K562 (cell line): ENCODE data around the gene ZNF668. TPM values are rescaled to one million over a fixed set of nuclear protein-coding genes. Genes with fewer than 3 reads are reported as not detected.

ENCODE experiments used
- DIDO1 ChIP-seq: fragments of 450-650 bp; IDR thresholded peaks from 2 replicates; pipeline ENCODE4 v1.6.1; 2016; ENCODE audit warnings: low read depth, missing biosample characterization, missing genetic modification characterization
- ESRRA ChIP-seq: fragments of 450-650 bp; IDR thresholded peaks from 2 replicates; pipeline ENCODE4 v1.6.1; 2014; ENCODE audit warnings: low read depth, mild to moderate bottlenecking, moderate library complexity, borderline replicate concordance
- GABPB2 ChIP-seq: fragments of 250-450 bp; sonication (Bioruptor Pico); conservative IDR thresholded peaks from 2 replicates; pipeline ENCODE4 v1.5.1; 2021; ENCODE audit warnings: mild to moderate bottlenecking
- KDM4B ChIP-seq, 2 experiments: fragments of 450-650 bp in 1 of 2; sonication (generic) in 1 of 2; IDR thresholded peaks; 2 replicates each; pipeline ENCODE4 v1.6.1; 2016 to 2017; ENCODE audit warnings: borderline replicate concordance in 2 of 2, antibody characterized with exemption in 1 of 2, low read depth in 1 of 2, mild to moderate bottlenecking in 1 of 2
- MCM2 ChIP-seq: fragments of 450-650 bp; IDR thresholded peaks from 2 replicates; pipeline ENCODE4 v1.6.1; 2017; ENCODE audit warnings: low read depth, mild to moderate bottlenecking
- PCBP1 ChIP-seq: fragments of 200-400 bp; formaldehyde crosslinking; IDR thresholded peaks from 2 replicates; pipeline ENCODE4 v1.6.1; 2018; ENCODE audit warnings: mild to moderate bottlenecking, low read depth, low read length; ENCODE audit not compliant: poor library complexity, severe bottlenecking
- RFX1 ChIP-seq: fragments of 450-650 bp; IDR thresholded peaks from 2 replicates; pipeline ENCODE4 v1.6.1; 2016; ENCODE audit warnings: mild to moderate bottlenecking, moderate library complexity
- ZNF121 ChIP-seq: sonication (generic); formaldehyde crosslinking; conservative IDR thresholded peaks from 2 replicates; pipeline ENCODE4 v1.8.0; 2022; ENCODE audit warnings: missing genetic modification reagents
- ZNF124 ChIP-seq: sonication (generic); formaldehyde crosslinking; IDR thresholded peaks from 2 replicates; pipeline ENCODE4 v1.8.1; 2022; ENCODE audit warnings: missing genetic modification reagents
- ZNF212 ChIP-seq: fragments of 450-650 bp; formaldehyde crosslinking; IDR thresholded peaks from 2 replicates; pipeline ENCODE4 v1.4.0; 2020; ENCODE audit warnings: mild to moderate bottlenecking
- ZNF274 ChIP-seq: IDR thresholded peaks from 2 replicates; pipeline ENCODE4 v1.6.1; 2011; ENCODE audit warnings: low read depth, mild to moderate bottlenecking, low read length, moderate library complexity, borderline replicate concordance
- polyA plus RNA-seq, 8 experiments: library from polyadenylated mRNA; depleted of rRNA in 4 of 8; stranded (reverse) in 5 of 8; unstranded in 3 of 8; fragments of >200 nt; fragmentation: Nextera tagmentation in 2 of 8; fragmentation: Illumina TruSeq in 1 of 8; extraction: Ambion mirVana in 2 of 8; extraction: Trizol in 1 of 8; gene quantifications; 2 replicates each; pipeline versions ENCODE4 v1.2.1 to v1.2.3, GENCODE V29; 2011 to 2014; ENCODE audit warnings: inconsistent platforms in 1 of 8, missing spikeins in 1 of 8
- total RNA-seq, 7 experiments: library from RNA; depleted of rRNA in 6 of 7; stranded (reverse); fragments of >200 nt in 6 of 7; fragmentation: Illumina TruSeq in 2 of 7; extraction: Trizol in 2 of 7; gene quantifications; 2 replicates each; pipeline versions ENCODE4 v1.2.1 to v1.2.3, GENCODE V29; 2011 to 2021; ENCODE audit warnings: low replicate concordance in 1 of 7
- TF ChIP-seq, protein P1 (sequence below), 2 experiments: fragments of 150-350 bp in 1 of 2; IDR thresholded peaks; 2 replicates each; pipeline ENCODE4 v1.6.1; 2012 to 2016; ENCODE audit warnings: low read depth in 2 of 2, low read length in 2 of 2, mild to moderate bottlenecking in 1 of 2, moderate library complexity in 1 of 2
- TF ChIP-seq, protein P2 (sequence below): sonication (generic); formaldehyde crosslinking; IDR thresholded peaks from 2 replicates; pipeline ENCODE4 v1.8.1; 2022; ENCODE audit warnings: missing genetic modification reagents
- TF ChIP-seq, protein P3 (sequence below): sonication (generic); formaldehyde crosslinking; IDR thresholded peaks from 2 replicates; pipeline ENCODE4 v1.9.0; 2022; ENCODE audit warnings: mild to moderate bottlenecking, missing genetic modification reagents
- TF ChIP-seq, protein P4 (sequence below), 2 experiments: fragments of 450-650 bp in 1 of 2; sonication (generic) in 1 of 2; formaldehyde crosslinking; conservative IDR thresholded peaks; 2 replicates each; pipeline versions ENCODE4 v1.4.0 to v1.8.1; 2020 to 2022; ENCODE audit warnings: mild to moderate bottlenecking in 1 of 2, missing genetic modification reagents in 1 of 2
- TF ChIP-seq, protein P5 (sequence below): fragments of 250-450 bp; sonication (Bioruptor Pico); IDR thresholded peaks from 2 replicates; pipeline ENCODE4 v1.5.0; 2021
- TF ChIP-seq, protein P6 (sequence below): sonication (generic); formaldehyde crosslinking; IDR thresholded peaks from 2 replicates; pipeline ENCODE4 v1.8.1; 2022; ENCODE audit warnings: missing genetic modification reagents

Gene ZNF668
- total and polyA plus RNA-seq, 9 of the 15 experiments (the other 6 are each of a cell fraction or from before 2014, with no cell fraction given) = 0.04 to 15.3 (median 3.8) TPM; not detected in 1

DNA sequence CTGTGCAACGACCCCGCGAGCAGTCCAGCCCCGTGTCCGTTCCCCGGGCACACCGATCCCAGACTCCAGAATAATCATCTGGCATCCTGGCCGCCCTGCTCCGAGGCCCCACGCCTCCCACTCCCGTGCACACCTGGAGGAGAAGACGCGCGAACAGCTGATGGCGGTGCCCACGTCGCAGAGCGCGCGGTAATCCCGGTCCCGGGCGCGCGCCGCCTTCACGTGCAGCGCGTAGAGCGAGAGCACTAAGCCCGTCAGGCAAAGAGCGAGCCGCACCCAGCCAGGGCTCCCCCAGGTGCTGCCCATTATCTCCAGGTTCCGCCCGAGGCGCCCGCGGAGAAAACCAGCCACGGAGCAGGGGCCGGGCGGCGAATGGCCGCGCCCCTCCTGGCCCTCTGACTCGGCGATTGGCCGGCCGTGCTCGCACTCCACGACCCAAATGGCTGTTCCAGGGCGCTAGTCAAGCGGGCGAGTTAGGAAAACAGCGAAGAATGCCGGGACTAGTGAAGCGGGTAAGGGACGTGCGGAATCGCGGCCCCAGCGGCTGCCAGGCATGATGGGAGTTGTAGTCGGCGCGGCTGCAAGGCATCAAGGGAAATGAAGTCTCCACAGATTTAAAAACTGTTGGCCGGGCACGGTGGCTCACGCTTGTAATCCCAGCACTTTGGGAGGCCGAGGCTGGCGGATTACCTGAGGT, 20.5 kb upstream of the ZNF668 start, which contains the start of gene VKORC1 (continued):
- TF ChIP-seq, protein P1, sequence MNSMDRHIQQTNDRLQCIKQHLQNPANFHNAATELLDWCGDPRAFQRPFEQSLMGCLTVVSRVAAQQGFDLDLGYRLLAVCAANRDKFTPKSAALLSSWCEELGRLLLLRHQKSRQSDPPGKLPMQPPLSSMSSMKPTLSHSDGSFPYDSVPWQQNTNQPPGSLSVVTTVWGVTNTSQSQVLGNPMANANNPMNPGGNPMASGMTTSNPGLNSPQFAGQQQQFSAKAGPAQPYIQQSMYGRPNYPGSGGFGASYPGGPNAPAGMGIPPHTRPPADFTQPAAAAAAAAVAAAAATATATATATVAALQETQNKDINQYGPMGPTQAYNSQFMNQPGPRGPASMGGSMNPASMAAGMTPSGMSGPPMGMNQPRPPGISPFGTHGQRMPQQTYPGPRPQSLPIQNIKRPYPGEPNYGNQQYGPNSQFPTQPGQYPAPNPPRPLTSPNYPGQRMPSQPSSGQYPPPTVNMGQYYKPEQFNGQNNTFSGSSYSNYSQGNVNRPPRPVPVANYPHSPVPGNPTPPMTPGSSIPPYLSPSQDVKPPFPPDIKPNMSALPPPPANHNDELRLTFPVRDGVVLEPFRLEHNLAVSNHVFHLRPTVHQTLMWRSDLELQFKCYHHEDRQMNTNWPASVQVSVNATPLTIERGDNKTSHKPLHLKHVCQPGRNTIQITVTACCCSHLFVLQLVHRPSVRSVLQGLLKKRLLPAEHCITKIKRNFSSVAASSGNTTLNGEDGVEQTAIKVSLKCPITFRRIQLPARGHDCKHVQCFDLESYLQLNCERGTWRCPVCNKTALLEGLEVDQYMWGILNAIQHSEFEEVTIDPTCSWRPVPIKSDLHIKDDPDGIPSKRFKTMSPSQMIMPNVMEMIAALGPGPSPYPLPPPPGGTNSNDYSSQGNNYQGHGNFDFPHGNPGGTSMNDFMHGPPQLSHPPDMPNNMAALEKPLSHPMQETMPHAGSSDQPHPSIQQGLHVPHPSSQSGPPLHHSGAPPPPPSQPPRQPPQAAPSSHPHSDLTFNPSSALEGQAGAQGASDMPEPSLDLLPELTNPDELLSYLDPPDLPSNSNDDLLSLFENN (IDR thresholded peaks at IDR 0.05; ENCODE audit: low read depth in 2 of 2, low read length in 2 of 2) = no peak
- TF ChIP-seq DIDO1 (tag) = no peak
- TF ChIP-seq, protein P2, sequence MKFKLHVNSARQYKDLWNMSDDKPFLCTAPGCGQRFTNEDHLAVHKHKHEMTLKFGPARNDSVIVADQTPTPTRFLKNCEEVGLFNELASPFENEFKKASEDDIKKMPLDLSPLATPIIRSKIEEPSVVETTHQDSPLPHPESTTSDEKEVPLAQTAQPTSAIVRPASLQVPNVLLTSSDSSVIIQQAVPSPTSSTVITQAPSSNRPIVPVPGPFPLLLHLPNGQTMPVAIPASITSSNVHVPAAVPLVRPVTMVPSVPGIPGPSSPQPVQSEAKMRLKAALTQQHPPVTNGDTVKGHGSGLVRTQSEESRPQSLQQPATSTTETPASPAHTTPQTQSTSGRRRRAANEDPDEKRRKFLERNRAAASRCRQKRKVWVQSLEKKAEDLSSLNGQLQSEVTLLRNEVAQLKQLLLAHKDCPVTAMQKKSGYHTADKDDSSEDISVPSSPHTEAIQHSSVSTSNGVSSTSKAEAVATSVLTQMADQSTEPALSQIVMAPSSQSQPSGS (CRISPR knock-in tag) = no peak
- TF ChIP-seq KDM4B (IDR thresholded peaks at IDR 0.05; ENCODE audit: borderline replicate concordance in 2 of 2, low read depth in 1 of 2) = no peak
- no peak for TF ChIP-seq ZNF124 (CRISPR knock-in tag)
- TF ChIP-seq MCM2 = no peak
- 0 out of 2 replicates have a peak, but pooled peaks have one; percentile 24 for TF ChIP-seq ESRRA
- TF ChIP-seq ZNF274 = no peak
- TF ChIP-seq, protein P3, sequence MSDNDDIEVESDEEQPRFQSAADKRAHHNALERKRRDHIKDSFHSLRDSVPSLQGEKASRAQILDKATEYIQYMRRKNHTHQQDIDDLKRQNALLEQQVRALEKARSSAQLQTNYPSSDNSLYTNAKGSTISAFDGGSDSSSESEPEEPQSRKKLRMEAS (CRISPR knock-in tag) = peak; percentile 80
- TF ChIP-seq, protein P4, sequence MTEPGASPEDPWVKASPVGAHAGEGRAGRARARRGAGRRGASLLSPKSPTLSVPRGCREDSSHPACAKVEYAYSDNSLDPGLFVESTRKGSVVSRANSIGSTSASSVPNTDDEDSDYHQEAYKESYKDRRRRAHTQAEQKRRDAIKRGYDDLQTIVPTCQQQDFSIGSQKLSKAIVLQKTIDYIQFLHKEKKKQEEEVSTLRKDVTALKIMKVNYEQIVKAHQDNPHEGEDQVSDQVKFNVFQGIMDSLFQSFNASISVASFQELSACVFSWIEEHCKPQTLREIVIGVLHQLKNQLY (CRISPR knock-in tag; conservative IDR thresholded peaks at IDR 0.05) = no peak
- no peak for TF ChIP-seq PCBP1
- TF ChIP-seq RFX1 = no peak
- TF ChIP-seq, protein P5, sequence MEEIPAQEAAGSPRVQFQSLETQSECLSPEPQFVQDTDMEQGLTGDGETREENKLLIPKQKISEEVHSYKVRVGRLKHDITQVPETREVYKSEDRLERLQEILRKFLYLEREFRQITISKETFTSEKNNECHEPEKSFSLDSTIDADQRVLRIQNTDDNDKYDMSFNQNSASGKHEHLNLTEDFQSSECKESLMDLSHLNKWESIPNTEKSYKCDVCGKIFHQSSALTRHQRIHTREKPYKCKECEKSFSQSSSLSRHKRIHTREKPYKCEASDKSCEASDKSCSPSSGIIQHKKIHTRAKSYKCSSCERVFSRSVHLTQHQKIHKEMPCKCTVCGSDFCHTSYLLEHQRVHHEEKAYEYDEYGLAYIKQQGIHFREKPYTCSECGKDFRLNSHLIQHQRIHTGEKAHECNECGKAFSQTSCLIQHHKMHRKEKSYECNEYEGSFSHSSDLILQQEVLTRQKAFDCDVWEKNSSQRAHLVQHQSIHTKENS (CRISPR knock-in tag) = no peak
- TF ChIP-seq, protein P6, sequence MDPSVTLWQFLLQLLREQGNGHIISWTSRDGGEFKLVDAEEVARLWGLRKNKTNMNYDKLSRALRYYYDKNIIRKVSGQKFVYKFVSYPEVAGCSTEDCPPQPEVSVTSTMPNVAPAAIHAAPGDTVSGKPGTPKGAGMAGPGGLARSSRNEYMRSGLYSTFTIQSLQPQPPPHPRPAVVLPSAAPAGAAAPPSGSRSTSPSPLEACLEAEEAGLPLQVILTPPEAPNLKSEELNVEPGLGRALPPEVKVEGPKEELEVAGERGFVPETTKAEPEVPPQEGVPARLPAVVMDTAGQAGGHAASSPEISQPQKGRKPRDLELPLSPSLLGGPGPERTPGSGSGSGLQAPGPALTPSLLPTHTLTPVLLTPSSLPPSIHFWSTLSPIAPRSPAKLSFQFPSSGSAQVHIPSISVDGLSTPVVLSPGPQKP (CRISPR knock-in tag) = no peak
- TF ChIP-seq GABPB2 (CRISPR knock-in tag) = no peak
- TF ChIP-seq ZNF121 (CRISPR knock-in tag) = no peak
- no peak for TF ChIP-seq ZNF212 (CRISPR knock-in tag)
